C4-2B (cell line): ENCODE measurements around the gene ZNF592.

Source experiments
- CTCF ChIP-seq: fragments of 450-650 bp; conservative IDR thresholded peaks from 2 replicates; pipeline ENCODE4 v1.5.1; 2017; ENCODE audit warnings: mild to moderate bottlenecking
- ZFX ChIP-seq: fragments of 450-650 bp; IDR thresholded peaks from 2 replicates; pipeline ENCODE4 v1.6.1; 2017

DNA sequence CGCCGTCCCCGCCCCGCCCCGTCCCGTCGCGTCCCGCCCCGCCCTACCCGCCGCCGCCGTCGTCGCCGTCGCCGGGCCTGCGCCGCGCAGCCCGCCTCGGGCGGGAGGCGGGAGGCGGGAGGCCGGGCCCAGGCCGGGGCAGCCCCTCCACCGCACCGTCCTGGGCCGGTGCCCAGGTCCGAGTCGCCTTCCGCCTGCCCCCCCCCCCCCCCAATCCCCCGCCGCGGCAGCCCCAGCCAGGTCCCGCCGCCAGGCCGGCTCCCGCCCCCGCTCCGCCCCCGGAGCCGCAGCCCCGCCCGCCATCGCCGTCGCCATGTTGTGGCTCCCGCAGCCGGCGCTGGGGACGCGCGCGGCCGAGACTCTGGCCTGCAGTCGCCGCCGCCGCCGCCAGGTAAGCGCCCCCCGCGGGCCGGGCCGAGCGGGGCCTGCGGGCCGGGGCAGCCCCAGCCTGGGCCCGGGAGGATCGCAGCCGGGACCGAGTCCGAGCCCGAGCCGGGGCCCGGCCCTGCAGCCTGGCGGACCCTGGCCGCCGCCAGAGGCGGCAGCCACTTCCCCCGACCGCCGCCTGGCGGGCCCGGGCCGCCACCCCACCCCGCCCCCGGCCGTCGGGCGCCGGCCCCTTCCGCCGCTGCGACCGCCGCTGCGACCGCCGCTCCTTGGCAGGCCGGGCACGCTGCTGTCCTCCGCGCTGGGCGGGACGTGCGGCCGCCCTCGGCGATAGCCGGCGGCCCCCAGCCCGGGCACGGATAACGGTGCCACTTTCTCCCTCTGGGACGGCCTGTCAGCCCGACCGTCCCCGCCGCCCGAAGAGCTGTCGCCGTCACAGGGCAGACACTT, at the start of gene ZNF592:
- TF ChIP-seq CTCF (peak; percentile 66), ZFX (peak; percentile 56)
